HG03135 (cell line): ENCODE measurements around the gene FBLIM1.

Experiments used
- ATAC-seq: cut with Tn5 transposase; IDR thresholded peaks from one replicate; pipeline ENCODE4 v1.9.1; 2021; ENCODE audit warnings: mild to moderate bottlenecking, moderate library complexity; ENCODE audit not compliant: unreplicated experiment

Gene FBLIM1

DNA sequence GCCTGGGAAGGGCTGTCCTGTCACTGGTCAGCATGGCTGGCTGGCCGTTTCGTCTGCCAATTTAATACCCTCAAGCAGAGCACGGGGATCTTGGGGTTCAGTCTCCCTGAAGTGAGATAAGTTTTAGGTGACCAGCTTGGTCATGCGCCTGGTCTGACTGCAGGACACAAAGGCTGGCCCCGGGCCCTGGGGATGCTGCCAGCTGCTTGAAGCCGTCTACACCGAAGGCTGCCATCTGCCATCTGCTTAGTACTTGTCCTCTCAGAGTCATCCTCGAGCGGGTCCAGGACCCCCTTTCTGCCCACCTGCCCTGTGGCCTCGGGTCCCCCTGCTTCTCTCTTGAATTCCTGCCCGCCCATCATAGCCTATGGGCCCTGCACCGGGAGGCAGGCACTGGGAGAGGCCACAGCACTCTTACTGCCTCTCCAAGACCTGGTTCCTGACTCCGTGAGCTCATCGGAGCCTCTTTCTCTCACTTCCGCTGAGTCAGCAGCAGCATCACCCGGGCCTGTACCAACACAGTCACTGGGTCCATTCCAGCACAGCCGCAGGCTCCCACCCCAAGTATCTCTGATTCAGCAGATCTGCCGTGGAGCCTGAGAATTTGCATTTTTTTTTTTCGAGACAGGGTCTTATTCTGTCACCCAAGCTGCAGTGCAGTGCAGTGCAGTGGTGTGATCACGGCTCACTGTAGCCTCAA is 7.0 kb downstream of the FBLIM1 start:
- no peak for ATAC-seq

DNA sequence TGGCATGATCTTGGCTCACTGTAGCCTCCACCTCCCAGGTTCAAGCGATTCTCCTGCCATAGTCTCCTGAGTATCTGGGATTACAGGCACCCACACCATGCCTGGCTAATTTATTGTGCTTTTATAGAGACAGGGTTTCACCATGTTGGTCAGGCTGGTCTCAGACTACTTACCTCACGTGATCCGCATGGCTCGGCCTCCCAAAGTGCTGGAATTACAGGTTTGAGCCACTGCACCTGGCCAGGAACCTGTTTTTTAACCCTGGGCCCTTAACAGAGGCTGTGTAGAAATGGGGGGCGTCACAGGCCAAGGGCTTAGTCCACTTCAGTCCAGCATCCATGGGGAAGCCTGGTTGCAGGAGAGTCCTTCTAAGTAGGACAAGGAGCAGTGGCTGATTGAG is 9.3 kb downstream of the FBLIM1 start:
- no peak for ATAC-seq

DNA sequence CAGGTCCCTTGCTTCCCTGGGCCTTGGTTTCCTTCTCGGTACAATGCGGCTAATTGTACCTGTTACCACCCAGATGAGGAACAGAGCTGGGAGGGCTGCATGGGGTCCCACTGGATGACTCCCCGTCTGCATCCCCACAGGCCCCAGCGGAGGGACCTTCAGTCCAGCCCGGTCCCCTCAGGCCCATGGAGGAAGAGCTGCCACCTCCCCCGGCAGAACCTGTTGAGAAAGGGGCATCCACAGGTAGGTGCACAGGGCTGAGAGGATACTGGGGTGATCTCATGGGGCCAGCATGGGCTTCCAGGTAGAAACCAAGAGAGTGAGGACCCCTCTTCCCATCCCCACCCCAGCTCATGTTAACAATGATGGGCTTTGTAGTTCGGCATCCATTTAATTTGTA is 9.8 kb downstream of the FBLIM1 start:
- no peak for ATAC-seq

DNA sequence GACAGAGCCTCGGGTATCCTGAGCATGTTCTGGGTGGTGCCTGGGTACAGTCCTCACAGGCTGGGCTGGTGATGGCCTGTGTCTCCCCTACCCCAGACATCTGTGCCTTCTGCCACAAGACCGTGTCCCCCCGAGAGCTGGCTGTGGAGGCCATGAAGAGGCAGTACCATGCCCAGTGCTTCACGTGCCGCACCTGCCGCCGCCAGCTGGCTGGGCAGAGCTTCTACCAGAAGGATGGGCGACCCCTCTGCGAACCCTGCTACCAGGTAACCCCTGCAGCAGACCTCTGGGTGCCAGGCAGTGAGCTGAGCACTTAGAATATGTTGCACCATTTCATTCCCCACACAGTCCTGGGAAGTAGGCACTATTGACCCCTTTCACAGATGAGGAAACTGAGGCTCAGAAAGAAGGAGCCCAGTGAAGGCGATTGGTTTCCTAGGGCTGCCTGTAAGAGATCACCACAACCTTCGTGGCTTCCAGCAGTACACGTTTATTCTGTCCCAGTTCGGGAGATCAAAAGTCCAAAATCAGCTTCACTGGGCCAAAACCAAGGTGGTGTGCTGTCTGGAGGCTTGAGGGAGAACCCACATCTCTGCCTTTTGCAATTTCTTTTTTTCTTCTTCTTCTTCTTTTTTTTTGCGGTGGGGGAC is 11.8 kb downstream of the FBLIM1 start:
- ATAC-seq = no peak

DNA sequence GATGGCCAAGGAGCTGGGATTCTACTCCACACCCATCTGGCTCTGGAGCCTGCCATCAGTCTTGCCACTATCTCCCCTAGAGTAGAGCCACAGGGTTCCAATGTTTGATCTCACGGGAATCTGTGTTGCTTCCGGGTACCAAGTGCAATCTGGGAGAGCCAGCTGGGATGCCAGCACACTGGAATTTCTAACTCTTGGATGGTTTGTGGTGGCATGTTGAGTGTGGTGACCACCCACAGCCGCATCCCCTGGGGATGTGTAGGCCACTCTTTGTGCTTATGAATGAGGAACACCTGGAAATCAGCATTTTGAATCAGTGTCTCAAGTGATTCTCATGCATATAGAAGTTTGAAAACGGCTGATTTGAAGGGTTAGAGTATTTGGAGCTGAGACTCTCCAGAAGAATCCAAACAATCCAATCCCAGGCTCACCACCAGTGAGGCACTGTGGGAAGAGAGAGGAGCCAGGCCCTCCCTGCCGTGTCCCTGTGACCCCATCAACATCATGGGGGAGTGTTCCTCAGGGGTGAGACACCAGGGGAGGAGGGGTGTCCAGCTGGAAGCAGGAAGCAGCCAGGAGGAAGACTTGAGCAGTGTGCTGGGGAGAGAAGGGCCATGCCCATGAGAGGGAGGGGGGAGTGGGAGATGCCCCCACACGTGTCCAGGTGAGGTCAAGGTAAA is 13.4 kb downstream of the FBLIM1 start:
- ATAC-seq = no peak

DNA sequence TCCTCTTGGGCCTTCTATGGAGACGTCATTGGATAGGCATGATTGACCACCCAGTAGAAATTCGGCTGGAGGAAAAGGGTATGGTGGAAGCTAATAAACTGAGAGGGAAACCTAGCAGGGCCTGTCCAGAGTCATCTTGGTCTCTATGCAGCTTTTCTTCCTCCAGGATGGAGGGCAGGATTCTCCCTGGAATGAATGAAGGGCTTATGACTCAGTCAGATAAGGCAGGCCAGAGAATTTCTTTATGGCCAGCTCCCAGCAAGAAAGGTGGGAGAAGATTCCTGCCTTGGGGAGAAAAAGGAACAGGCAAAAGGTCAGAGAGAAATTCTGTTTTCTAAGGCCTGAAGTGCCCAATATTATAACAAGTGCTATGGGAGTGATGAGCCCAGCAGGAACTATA is 17.1 kb downstream of the FBLIM1 start:
- ATAC-seq = no peak

DNA sequence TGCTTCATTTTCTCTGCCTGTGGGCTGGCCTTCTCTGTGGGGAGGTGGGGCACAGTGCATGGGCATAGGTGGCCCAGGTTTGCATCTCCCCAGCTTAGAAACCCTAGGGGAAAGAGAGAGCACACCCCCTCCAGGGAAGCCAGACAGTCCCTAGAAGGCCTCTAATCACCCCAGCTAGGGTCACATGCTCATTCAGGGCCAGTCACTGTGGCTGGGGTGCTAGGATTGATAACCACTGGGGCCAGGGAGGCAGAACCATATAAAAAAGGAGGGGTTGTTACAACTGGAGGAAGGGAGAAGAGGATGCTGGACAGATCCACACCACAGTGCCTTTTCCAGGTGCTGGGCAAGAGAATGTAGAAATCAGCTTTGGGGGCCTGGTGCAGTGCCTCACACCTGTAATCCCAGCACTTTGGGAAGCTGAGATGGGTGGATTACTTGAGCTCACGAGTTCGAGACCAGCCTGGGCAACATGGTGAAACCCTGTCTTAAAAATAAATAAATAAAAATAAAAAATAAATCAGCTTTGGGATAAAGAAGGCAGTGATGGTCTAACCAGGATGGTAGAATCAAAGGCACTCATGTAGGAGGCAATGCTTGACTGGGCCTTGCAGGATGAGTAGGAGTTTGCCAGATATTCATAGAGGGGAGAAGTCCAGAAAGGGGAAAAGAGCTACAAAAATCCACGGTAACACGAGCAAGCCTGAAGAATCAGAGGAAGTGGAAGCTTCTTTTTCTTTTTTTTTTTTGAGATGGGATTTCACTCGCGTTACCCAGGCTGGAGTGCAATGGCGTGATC is 19.5 kb downstream of the FBLIM1 start:
- no peak for ATAC-seq

DNA sequence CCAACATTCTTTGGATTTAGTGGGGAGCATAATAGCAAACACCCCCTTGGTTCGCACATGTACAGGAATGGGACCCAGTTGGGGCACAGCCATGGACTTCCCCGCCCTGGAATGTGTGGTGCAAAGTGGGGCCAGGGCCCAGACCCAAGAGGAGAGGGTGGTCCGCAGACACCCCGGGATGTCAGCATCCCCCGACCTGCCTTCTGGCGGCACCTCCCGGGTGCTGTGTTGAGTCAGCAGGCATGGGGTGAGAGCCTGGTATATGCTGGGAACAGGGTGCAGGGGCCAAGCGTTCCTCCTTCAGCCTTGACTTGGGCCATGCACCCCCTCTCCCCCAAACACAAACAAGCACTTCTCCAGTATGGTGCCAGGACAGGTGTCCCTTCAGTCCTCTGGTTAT is 27.1 kb downstream of the FBLIM1 start:
- ATAC-seq = no peak

DNA sequence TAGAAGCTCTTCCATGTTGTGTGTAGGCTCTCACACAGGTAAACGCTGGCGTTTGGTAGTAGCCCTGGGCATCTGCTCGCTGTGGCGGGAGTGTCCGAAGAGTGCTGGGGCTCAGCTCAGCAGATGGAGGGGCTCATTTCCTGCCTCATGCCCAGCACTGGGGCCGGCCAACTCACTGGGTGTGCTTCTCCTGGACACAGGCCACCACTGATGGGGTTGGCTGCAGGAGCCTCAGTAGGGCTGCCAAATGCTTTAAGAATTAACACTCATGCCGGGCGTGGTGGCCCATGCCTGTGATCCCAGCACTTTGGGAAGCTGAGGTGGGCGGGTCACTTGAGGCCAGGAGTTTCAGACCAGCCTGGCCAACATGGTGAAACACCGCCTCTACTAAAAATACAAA is 28.0 kb downstream of the FBLIM1 start:
- no peak for ATAC-seq

DNA sequence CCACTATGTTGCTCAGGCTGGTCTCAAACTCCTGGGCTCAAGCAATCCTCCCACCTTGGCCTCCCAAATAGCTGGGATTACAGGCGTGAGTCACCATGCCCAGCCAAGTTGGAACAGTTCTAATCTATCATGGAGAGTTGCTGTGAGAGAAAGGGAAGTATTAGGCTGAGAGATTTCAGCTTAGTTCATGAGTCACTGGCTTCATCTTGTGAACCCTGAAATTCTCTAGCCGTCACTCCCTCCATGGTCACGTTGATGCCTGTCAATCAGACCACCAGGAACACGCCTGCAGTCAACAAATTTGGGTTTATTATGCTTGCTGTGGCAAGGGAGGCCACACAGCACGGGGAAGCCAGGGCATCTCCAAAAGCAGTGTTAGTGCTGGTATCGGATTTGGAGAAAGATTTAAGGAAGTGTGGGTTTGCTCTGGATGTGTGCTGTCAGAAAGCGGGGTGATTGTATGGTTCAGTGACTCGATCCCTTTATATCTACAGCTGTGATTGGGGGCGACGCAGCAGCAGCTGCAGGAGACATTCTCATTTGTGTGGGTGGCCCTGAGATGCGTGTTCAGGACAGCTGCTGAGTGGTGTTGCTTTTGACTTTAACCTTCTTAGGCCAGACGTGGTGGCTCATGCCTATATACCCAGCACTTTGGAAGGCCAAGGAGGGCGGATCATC is 30.2 kb downstream of the FBLIM1 start:
- ATAC-seq = no peak

DNA sequence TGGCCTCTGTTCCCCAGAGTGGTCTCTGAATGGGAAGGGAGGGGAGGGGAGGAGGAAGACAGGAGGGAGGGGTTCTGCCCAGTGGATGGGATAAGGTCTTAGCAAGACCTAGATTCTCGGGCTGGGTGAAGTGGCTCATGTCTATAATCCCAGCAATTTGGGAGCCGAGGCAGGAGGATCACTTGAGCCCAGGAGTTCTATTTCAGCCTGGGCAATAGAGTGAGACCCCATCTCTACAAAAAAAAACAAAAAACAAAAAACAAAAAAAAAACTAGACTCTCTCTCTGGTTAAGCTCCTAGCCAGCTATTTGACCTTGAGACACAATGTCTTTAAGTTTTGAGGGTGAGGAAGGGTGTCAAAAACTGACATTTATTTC is 37.5 kb downstream of the FBLIM1 start:
- no peak for ATAC-seq

DNA sequence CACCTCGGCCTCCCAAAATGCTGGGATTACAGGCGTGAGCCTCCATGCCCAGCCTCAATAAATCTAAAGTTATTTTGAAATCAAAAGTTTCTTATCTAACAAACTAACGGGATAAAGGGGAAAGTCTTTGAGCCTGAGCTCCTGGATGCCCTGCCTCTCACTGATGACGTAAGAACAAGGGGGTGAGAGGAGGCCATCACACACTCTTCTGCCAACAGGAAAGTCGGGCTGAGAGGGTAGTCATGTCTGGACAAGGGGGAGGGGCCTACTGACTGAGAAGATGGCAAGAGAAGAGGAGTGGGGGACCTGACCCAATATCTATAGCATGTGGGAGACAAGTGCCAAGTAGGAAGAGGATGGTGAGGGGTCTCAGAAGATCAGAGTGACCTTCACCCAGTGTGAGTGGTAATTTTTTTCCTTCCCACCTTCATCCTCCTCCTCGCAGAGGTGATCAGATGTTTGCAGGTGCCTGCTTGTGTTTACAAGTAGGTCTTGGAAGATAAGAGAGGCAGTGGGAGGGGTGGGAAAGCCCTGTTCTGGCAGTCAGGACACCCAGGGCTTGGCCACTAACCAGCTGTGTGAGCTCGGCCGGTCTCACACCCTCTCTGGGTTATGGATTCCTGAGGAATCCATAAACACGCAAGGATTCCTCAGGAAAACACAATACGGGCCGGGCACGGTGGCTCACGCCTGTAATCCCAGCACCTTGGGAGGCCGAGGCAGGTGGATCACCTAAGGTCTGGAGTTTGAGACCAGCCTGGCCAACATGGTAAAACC is 39.2 kb downstream of the FBLIM1 start:
- no peak for ATAC-seq

DNA sequence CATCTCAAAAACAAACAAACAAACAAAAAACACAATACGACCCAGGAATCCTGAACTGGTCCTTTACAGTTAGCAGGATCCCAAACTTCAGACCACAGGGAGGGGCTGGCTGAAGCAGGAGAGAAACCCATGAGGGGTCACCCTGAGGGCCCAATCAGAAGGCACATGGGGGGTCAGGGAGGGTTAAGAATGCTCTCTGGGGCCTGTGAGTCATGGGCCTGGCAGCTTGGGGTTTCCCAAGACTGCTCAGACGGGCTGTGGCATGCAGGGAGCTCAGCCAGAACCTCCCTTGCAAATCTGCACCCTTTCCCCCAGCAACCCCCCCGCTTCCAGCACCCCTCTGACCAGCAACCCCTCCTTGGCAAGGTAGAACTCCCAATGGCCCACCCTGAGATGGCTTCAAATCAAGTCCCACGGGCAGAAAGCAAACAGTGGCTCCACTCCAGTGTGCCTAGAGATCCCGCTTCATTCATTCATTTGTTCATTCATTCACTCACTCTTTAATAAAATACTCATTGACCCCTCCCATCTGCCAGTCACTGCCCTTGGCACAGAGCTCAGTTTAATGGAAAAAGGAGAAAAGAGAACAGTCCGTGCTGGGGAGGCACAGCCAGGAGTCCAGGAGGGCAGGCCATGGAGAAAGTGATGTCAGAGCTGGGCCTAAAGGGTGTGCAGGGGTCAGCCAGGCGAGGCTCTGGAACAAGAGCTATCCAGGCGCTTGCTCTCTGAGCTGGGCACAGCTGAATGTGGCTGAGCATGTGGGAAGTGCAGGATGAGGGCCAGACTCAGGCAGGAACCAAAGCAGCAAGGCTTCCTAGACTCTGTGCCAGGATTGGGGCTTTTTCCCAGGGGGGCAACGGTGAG is 40.6 kb downstream of the FBLIM1 start:
- no peak for ATAC-seq

DNA sequence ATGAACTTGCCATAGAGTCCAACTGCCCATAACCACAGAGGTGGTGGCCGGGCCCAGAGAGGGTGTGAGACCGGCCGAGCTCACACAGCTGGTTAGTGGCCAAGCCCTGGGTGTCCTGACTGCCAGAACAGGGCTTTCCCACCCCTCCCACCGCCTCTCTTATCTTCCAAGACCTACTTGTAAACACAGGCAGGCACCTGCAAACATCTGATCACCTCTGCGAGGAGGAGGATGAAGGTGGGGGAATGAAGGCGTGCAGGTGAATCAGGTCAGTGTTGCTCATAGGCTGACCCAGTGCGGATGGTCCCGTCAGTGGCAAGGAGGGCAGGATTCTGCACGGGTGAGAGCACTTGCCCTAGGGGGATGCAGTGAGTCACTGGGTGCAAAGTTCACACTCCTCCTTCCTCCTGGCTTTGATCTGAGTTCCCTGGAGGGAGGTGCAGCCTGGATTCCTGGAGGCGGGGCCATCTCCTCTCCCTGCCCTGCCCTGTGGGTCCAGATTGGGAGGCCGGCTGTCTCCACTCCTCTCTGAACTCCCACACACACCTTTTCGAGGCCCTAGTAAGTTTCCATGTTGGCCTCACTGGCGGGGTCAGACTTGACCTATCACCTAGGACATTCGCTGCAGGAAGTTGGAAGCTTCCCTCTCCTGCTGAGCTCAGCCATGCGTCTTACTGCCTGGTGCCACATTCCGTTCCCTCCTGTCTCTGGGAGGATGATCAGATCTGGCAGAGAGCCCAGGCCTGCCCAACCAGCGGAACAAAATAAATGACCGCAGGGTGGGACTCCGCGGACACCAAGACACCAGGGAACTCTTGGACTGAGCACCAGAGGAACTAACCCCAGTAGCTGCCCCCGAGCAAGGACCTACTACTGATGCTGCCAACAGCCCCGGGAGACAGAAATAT is 41.6 kb downstream of the FBLIM1 start:
- no peak for ATAC-seq

DNA sequence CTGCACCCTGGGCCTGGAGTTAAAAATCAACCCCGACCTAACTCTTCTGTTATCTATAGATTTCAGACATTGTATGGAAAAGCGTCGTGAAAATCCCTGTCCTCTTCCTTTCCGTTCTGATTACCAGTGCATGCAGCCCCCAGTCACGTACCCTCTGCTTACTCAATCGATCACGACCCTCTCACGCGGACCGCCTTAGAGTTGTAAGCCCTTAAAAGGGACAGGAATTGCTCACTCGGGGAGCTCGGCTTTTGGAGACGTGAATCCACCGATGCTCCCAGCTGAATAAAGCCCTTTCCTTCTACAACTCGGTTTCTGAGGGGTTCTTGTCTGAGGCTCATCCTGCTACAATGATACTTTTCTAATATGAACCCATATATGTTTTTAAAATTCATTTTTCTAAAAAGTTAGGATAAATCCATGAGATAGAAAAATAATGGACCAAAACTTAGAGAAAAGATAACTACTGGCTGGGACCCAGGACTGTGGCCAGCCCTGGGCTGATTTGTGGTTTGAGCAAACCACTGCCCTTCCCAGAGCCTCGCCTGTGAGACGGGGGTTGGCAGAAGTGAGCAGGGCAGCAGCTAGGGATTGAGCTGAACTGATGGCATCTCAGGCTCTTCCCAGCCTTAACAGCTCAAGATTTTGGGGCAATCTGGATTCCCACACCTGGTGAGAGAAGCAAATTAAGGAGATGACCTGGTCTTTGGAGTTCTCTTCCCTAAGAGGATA is 43.8 kb downstream of the FBLIM1 start:
- ATAC-seq = no peak

DNA sequence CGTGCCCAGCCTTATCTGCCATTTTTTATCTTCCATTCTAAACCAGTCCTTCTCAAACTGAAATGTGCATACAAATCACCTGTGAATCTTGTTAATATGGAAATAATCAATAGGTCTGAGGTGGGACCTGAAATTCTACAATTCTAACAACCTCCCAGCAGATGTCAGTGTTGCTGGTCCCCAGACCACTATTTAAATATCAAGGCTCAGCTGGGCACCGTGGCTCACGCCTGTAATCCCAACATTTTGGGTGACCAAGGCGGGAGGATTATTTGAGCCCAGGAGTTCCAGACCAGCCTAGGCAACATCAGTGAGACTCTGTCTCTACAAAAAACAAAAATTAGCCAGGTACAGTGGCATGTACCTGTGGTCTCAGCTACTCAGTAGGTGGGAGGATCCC is 44.8 kb downstream of the FBLIM1 start:
- ATAC-seq = no peak

DNA sequence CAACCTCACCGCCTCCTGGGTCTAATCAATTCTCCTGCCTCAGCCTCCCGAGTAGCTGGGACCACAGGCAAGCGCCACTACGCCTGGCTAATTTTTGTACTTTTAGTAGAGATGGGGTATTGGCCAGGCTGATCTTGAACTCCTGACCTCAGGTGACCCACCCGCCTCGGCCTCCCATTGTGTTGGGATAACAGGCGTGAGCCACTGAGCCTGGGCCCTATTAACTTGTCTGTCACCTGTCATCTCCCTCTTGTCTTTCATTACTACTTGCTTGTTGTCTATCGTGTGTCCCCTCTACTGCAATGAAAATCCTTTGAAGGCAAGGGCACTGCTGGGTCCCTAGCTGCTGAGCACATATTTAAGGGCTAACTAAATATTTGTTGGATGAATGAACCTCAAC is 45.5 kb downstream of the FBLIM1 start:
- no peak for ATAC-seq

DNA sequence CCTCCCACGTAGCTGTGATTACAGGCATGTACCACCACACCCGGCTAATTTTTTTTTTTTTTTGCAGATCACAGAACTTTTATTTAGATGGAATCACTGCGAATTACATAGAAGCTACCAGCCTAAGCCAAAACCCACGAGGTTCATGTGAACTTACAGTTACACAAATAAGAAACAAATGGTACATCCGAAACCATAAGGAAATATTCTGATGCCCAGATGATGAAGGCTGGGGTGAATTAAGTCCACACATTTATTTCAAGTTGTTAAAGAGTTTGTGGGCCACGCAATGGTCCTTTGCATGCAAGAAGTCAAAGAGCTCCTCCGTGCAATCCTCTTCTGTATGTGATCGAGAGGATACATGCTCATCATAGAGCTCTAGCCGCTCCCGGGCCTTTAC is 48.5 kb downstream of the FBLIM1 start:
- ATAC-seq = no peak
